Adrenal gland (tissue), 12 donors: ENCODE measurements around the gene GRK1. TPM values are rescaled to one million over a fixed set of nuclear protein-coding genes. Genes with fewer than 3 reads are reported as not detected.
"Not testable (repeated sequence)": the region's sequence is repeated elsewhere in the genome, so short reads cannot be mapped to it uniquely, and the experiment has no call there.

Experiments
- DNase-seq, 7 donors: peaks; one replicate each; pipeline ENCODE4 v3.0.0-alpha.2; 2019 to 2020
- H3K27ac ChIP-seq, 5 donors: fragments of 200-600 bp; sonication (generic) in 4 of 5; 1 replicate in 3 of 5; 2 replicates in 2 of 5; pipeline versions ENCODE4 v1.5.1 to v1.8.0; 2016 to 2020; ENCODE audit warnings: mild to moderate bottlenecking in 1 of 5
- H3K27me3 ChIP-seq: fragments of 200-600 bp; 2 replicates; pipeline ENCODE4 v1.8.0; 2021
- H3K36me3 ChIP-seq, 2 donors: fragments of 200-600 bp; replicated peaks in 1 of 2; 1 replicate in 1 of 2; 2 replicates in 1 of 2; pipeline versions ENCODE4 v1.5.1 to v1.8.0; 2018 to 2022
- H3K4me1 ChIP-seq, 2 donors: fragments of 200-600 bp; replicated peaks in 1 of 2; 1 replicate in 1 of 2; 2 replicates in 1 of 2; pipeline versions ENCODE4 v1.5.1 to v1.8.0; 2018 to 2021
- H3K4me3 ChIP-seq, 4 donors: fragments of 200-600 bp; sonication (generic) in 3 of 4; one replicate each; pipeline ENCODE4 v1.5.1; 2016 to 2018
- H3K9me3 ChIP-seq, 3 donors: fragments of 200-600 bp; sonication (generic) in 1 of 3; replicated peaks in 1 of 3; 1 replicate in 2 of 3; 2 replicates in 1 of 3; pipeline versions ENCODE4 v1.5.1 to v1.8.0; 2016 to 2021
- POLR2A ChIP-seq, 2 donors: fragments of 450-650 bp; IDR thresholded peaks; one replicate each; pipeline ENCODE4 v1.6.1; 2017; ENCODE audit warnings: antibody characterized with exemption in 2 of 2, mild to moderate bottlenecking in 2 of 2, moderate library complexity in 1 of 2
- WGBS, 4 donors: extraction: QIAGEN DNeasy Blood & Tissue Kit in 2 of 4; methylation state at CpG; one replicate each; pipeline versions ENCODE4 v1.1.5 to v1.1.7; 2013 to 2017; 5-methylcytosine and 5-hydroxymethylcytosine counted together
- intact Hi-C, 2 donors: fragments of 100-400 bp; cut with DNase I; formaldehyde crosslinking; loops; one replicate each; pipeline versions ENCODE4 v1.14.1 to v1.15.0; 2022 to 2023
- polyA plus RNA-seq, 3 donors: library from polyadenylated mRNA; stranded (reverse); fragments of 200-250 nt in 2 of 3; fragments of 350-450 nt in 1 of 3; fragmentation: Illumina TruSeq in 1 of 3; extraction: RNeasy Lipid Tissue Mini Kit (QIAGEN cat#74804) in 1 of 3; gene quantifications; one replicate each; pipeline ENCODE4 v1.2.3, GENCODE V29; 2013 to 2014
- total RNA-seq, 9 donors: library from RNA; depleted of rRNA in 4 of 9; stranded (reverse); fragments of >200 nt in 4 of 9; fragments of 120-200 nt in 1 of 9; fragmentation: NEBNext Ultra II Directional in 1 of 9; extraction: Animal tissue kit (Norgen Biotek cat#: 25700) in 1 of 9; gene quantifications; one replicate each; pipeline versions ENCODE4 v1.1.0 to v1.2.4, GENCODE V29; 2013 to 2023
- TF ChIP-seq, protein P1 (sequence below), 6 experiments: fragments of 450-650 bp in 4 of 6; fragments of 200-600 bp in 2 of 6; sonication (generic) in 1 of 6; IDR thresholded peaks; 1 replicate in 5 of 6; 2 replicates in 1 of 6; pipeline versions ENCODE4 v1.5.1 to v1.8.0; 2016 to 2021; ENCODE audit warnings: antibody characterized with exemption in 6 of 6, mild to moderate bottlenecking in 2 of 6, moderate library complexity in 1 of 6
- donor health status: healthy with polysubstance abuse.
- donor health status: Bipolar disorder and iron deficiency.
- donor health status: DM: yes; HTN: yes; CAD: no.
- donor health status: DM: no; HTN: no; CAD: no.
- donor health status: DM: no; HTN: no; CAD: no.
- donor health status: DM: yes; HTN: yes; CAD: no.

GRK1 gene
- total and polyA plus RNA-seq, 12 donors = 0.04 to 0.38 (median 0.22) TPM; not detected in 9

DNA sequence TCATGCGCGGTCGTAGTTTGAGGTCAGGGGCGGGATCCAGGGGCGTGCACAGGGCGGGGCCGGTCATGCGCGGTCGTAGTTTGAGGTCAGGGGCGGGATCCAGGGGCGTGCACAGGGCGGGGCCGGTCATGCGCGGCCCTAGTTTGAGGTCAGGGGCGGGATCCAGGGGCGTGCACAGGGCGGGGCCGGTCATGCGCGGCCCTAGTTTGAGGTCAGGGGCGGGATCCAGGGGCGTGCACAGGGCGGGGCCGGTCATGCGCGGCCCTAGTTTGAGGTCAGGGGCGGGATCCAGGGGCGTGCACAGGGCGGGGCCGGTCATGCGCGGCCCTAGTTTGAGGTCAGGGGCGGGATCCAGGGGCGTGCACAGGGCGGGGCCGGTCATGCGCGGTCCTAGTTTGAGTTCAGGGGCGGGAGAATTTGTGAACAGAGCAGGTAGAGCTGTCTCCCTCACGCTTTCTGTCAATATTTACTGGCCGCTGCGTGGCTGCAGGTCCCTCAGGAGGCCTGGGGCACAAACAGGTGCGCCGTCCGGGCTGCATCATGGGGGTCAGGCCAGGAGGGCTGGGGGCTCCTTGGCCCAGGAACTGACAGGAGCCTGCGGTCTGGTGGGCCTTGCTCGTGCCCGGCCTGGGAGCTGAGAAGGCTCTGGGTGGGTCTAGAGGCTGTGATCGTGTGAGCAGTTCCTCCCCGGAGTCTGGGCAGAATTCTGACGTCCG is 59.2 kb downstream of the GRK1 start:
- intact Hi-C loops, DNase-seq, H3K9me3 ChIP-seq, H3K27me3 ChIP-seq, H3K4me1 ChIP-seq, H3K4me3 ChIP-seq, H3K36me3 ChIP-seq: not testable (repeated sequence)
- 36 to 63% (median 45%) methylated on average over 7 to 37 of the region's 54 CpGs; no CpG with 5 or more reads in 1 of the 4 donors for WGBS, 4 donors
- peak overlapping the region in 1 of 5 donors; percentile 17 for H3K27ac ChIP-seq

DNA sequence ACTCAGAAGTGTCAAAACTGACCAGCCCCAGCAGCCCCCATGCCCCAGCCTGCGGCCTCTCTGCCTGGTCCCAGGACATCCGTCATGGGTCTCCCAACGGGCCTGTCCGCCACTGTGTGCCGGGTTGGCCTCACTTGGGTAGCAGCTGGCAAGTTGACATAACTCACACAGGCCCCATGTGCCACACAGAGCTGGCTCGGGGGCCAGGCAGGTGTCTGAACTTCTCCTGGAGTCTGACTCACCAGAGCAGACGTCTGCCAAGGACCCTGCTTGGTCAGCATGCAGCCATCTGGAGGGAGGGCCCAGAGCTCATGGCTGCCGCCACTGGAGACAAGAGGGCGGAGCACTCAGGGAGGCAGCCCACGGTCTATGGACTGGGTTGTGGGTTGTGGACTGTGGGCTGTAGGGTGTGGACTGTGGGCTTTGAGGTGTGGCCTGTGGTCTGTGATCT is 60.0 kb downstream of the GRK1 start:
- H3K9me3 ChIP-seq = no peaks in the 10 kb centered on the region
- peaks cover 5% of the 10 kb centered on the region for H3K27me3 ChIP-seq
- no peaks in the 10 kb centered on the region for H3K36me3 ChIP-seq
- 53 to 71% (median 59%) methylated on average over 4 to 10 of the region's 10 CpGs; no CpG with 5 or more reads in 1 of the 4 donors for WGBS, 4 donors
- H3K4me1 ChIP-seq = no peaks in the 10 kb centered on the region
- intact Hi-C loops = no loop called here
- TF ChIP-seq, protein P1, sequence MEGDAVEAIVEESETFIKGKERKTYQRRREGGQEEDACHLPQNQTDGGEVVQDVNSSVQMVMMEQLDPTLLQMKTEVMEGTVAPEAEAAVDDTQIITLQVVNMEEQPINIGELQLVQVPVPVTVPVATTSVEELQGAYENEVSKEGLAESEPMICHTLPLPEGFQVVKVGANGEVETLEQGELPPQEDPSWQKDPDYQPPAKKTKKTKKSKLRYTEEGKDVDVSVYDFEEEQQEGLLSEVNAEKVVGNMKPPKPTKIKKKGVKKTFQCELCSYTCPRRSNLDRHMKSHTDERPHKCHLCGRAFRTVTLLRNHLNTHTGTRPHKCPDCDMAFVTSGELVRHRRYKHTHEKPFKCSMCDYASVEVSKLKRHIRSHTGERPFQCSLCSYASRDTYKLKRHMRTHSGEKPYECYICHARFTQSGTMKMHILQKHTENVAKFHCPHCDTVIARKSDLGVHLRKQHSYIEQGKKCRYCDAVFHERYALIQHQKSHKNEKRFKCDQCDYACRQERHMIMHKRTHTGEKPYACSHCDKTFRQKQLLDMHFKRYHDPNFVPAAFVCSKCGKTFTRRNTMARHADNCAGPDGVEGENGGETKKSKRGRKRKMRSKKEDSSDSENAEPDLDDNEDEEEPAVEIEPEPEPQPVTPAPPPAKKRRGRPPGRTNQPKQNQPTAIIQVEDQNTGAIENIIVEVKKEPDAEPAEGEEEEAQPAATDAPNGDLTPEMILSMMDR (IDR thresholded peaks at IDR 0.05) = no peak
- no peak for TF ChIP-seq POLR2A (IDR thresholded peaks at IDR 0.05)
- peak overlapping the region in 1 of 5 donors; percentile 32 for H3K27ac ChIP-seq
- peak; percentile 42 to 72 (median 59) for DNase-seq
- no peak overlapping the region for H3K4me3 ChIP-seq

DNA sequence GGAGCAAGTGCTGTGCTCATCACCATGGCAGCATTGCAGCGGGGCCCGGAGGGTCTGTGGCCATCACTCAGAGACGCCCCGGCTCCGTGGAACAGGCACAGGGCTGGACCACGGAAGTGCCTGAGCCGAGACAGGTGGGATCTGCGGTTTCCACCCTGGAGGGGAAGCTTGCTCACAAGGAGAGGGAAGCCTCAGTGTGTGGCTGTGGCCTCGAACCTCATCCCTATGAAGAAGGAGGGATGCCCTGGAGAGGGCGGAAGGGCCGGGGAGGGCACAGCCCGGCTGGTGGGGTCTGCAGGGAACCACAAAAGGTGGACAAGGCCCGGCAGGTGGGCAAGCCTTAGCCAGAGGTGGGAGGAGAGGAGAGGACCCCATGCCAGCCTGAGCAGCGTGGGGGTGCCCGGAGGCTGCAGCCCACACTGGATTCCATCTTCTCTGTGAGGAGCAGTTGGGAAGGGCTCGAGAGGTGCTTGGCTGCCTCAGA is 61.6 kb downstream of the GRK1 start:
- no peak for TF ChIP-seq POLR2A (IDR thresholded peaks at IDR 0.05)
- TF ChIP-seq, protein P1 (IDR thresholded peaks at IDR 0.05) = no peak
- H3K4me3 ChIP-seq = no peak overlapping the region
- DNase-seq = no peak
- H3K9me3 ChIP-seq = no peaks in the 10 kb centered on the region
- H3K36me3 ChIP-seq = no peaks in the 10 kb centered on the region
- intact Hi-C loops = no loop called here
- H3K27me3 ChIP-seq = peaks cover 5% of the 10 kb centered on the region
- no peaks in the 10 kb centered on the region for H3K4me1 ChIP-seq
- no peak overlapping the region for H3K27ac ChIP-seq
- 90 to 94% (median 93%) methylated on average over 10 to 16 of the region's 16 CpGs for WGBS, 4 donors

DNA sequence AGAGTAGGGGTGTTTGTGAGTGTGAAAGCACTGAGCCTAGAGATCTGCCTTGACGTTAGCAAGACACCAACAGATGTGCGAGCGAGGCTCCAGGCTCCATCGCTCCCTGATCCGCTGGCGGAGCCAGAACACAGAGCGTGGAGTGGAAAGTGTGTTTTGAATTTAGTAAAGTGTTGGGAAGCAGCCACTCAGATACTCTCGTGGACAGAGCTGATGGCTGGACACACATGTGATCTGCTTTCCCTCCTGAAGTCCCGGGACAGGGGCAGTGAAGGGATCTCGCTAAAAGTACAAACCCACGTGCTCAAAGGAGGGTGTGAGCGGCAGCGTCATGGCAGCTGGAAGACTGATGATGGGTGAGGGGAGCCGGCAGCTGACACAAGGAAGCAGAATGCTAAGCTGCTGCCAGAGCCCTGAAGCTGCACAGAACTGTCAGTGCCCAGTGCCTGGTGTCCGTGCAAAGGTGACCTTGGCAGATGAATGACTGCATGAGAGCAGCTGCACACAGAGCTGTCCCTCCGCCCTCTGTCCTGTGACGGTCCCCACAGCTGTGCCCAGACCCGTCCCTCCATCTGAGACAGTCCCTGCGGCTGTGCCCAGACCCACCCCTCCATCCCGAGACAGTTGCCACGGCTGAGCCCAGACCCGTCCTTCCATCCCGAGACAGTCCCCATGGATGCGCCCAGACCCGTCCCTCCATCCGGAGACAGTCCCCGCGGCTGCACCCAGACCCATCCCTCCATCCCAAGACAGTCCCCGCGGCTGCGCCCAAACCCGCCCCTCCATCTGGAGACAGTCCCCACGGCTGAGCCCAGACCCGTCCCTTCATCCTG is 62.4 kb downstream of the GRK1 start:
- no peak for TF ChIP-seq POLR2A (IDR thresholded peaks at IDR 0.05)
- TF ChIP-seq, protein P1 (IDR thresholded peaks at IDR 0.05) = no peak
- H3K9me3 ChIP-seq = no peaks in the 10 kb centered on the region
- intact Hi-C loops = no loop called here
- H3K4me1 ChIP-seq = no peaks in the 10 kb centered on the region
- H3K36me3 ChIP-seq = no peaks in the 10 kb centered on the region
- peak in 5 of 7 donors; percentile 41 to 78 (median 65) for DNase-seq
- no peak overlapping the region for H3K27ac ChIP-seq
- 36 to 54% (median 48%) methylated on average over 22 to 34 of the region's 34 CpGs for WGBS, 4 donors
- no peak overlapping the region for H3K4me3 ChIP-seq
- peaks cover 5% of the 10 kb centered on the region for H3K27me3 ChIP-seq
